HepG2 (cell line): ENCODE results near the gene SYT17. TPM values are rescaled to one million over a fixed set of nuclear protein-coding genes. Genes with fewer than 3 reads are reported as not detected.

Experiments used
- ATAC-seq: fragments of 200-7000 bp; cut with Tn5 transposase; 3 replicates; pipeline ENCODE4 v1.9.1; 2020; ENCODE audit warnings: mild to moderate bottlenecking, moderate library complexity
- BruUV-seq: library from RNA; stranded (reverse); fragments of 400-500 nt; replicated peaks from 2 replicates; lab custom pipeline; 2021; lab: Mats Ljungman, UMichigan
- CTCF ChIA-PET: fragments of 300-600 bp; formaldehyde crosslinking; extraction: SDS; loops from one replicate; lab custom pipeline; 2021; ENCODE audit warnings: low total read pairs, inconsistent platforms, low intra/inter-chr PET ratio; lab: Yijun Ruan, JAX
- POLR2A ChIA-PET: fragments of 350-600 bp; sonication (Branson Sonifier 250); formaldehyde crosslinking; loops from one replicate; lab custom pipeline; 2020; ENCODE audit warnings: antibody characterized with exemption, inconsistent platforms; lab: Yijun Ruan, JAX
- DNase-seq: peaks from one replicate; pipeline ENCODE4 v3.0.0-alpha.2; 2015; ENCODE audit warnings: low spot score
- FAIRE-seq: peaks from 3 replicates; lab custom pipeline; 2011; peaks lifted over from hg19 to GRCh38; lab: Jason Lieb, UNC
- H2AFZ ChIP-seq: one replicate; pipeline ENCODE4 v1.6.1; 2011; ENCODE audit warnings: low read length, inconsistent platforms
- H3K27ac ChIP-seq: fragments of 300-600 bp; 3 replicates; pipeline ENCODE4 v1.8.0; 2011; ENCODE audit warnings: mixed run types, mild to moderate bottlenecking, mixed read lengths, low read length, inconsistent platforms; ENCODE audit not compliant: insufficient read depth; ENCODE audit errors: extremely low read length
- H3K27me3 ChIP-seq, 2 experiments: fragments of 200-600 bp in 1 of 2; 2 replicates in 1 of 2; 3 replicates in 1 of 2; pipeline versions ENCODE4 v1.6.0 to v1.8.0; 2011; ENCODE audit warnings: low read length in 2 of 2, mild to moderate bottlenecking in 2 of 2, moderate library complexity in 2 of 2, inconsistent platforms in 1 of 2; ENCODE audit not compliant: insufficient read depth in 2 of 2, control insufficient read depth in 1 of 2
- H3K36me3 ChIP-seq, 2 experiments: fragments of 200-600 bp in 1 of 2; replicated peaks in 1 of 2; 2 replicates in 1 of 2; 3 replicates in 1 of 2; pipeline versions ENCODE4 v1.5.1 to v1.8.0; 2011; ENCODE audit warnings: low read length in 2 of 2, inconsistent platforms in 1 of 2; ENCODE audit not compliant: insufficient read depth in 2 of 2, control insufficient read depth in 1 of 2
- H3K4me1 ChIP-seq: 2 replicates; pipeline ENCODE4 v1.5.1; 2012; ENCODE audit warnings: low read length, inconsistent platforms; ENCODE audit not compliant: insufficient read depth
- H3K4me2 ChIP-seq: 2 replicates; pipeline ENCODE4 v1.6.0; 2011; ENCODE audit warnings: low read depth, low read length, inconsistent platforms
- H3K4me3 ChIP-seq, 3 experiments: fragments of 200-600 bp in 1 of 3; sonication (generic), shearing (Covaris generic) in 1 of 3; replicated peaks in 1 of 3; 2 replicates each; pipeline ENCODE4 v1.5.1; 2011 to 2016; ENCODE audit warnings: low read length in 3 of 3, inconsistent platforms in 2 of 3, low read depth in 2 of 3, mild to moderate bottlenecking in 2 of 3, control low read depth in 1 of 3, mixed read lengths in 1 of 3; ENCODE audit not compliant: insufficient read depth in 1 of 3
- H3K79me2 ChIP-seq: one replicate; pipeline ENCODE4 v1.6.1; 2011; ENCODE audit warnings: low read length, inconsistent platforms; ENCODE audit not compliant: insufficient read depth
- H3K9ac ChIP-seq: 2 replicates; pipeline ENCODE4 v1.6.0; 2011; ENCODE audit warnings: mild to moderate bottlenecking, low read depth, low read length, inconsistent platforms; ENCODE audit not compliant: insufficient read depth
- H3K9me3 ChIP-seq: 2 replicates; pipeline ENCODE4 v1.5.1; 2012; ENCODE audit warnings: mild to moderate bottlenecking, low read length
- H4K20me1 ChIP-seq: 2 replicates; pipeline ENCODE4 v1.6.0; 2011; ENCODE audit warnings: inconsistent platforms, mild to moderate bottlenecking, low read length, moderate library complexity; ENCODE audit not compliant: insufficient read depth
- EZH2 ChIP-seq: conservative IDR thresholded peaks from 2 replicates; pipeline ENCODE4 v1.6.1; 2012; ENCODE audit warnings: mild to moderate bottlenecking, low read depth, low read length, moderate library complexity
- ZC3H13 ChIP-seq: sonication (generic); formaldehyde crosslinking; IDR thresholded peaks from 2 replicates; pipeline ENCODE4 v1.8.1; 2023; ENCODE audit warnings: mild to moderate bottlenecking, missing genetic modification reagents, moderate library complexity
- ZFX ChIP-seq: sonication (generic); formaldehyde crosslinking; IDR thresholded peaks from 2 replicates; pipeline ENCODE4 v1.4.0; 2020; ENCODE audit warnings: mild to moderate bottlenecking, low read depth, missing genetic modification reagents, moderate library complexity
- ZNF768 ChIP-seq: sonication (generic); formaldehyde crosslinking; IDR thresholded peaks from 2 replicates; pipeline ENCODE4 v1.4.0; 2020; ENCODE audit warnings: missing genetic modification reagents
- WGBS: methylation state at CpG from one replicate; pipeline ENCODE4 v1.1.6; 2017; ENCODE audit warnings: low lambda C conversion rate; 5-methylcytosine and 5-hydroxymethylcytosine counted together
- in situ Hi-C: cut with HindIII; loops from 2 replicates; pipeline ENCODE4 v1.10.0; 2017; ENCODE audit warnings: low pct_unique_long_range_greater_than_20kb; ENCODE audit not compliant: extremely low pct_ligation_motif_present
- intact Hi-C: fragments of 100-400 bp; cut with micrococcal nuclease; formaldehyde crosslinking; loops from one replicate; pipeline ENCODE4 v1.10.0; 2022; ENCODE audit not compliant: unreplicated experiment
- polyA plus RNA-seq, 8 experiments: library from polyadenylated mRNA; depleted of rRNA in 3 of 8; stranded (reverse) in 7 of 8; unstranded in 1 of 8; fragments of >200 nt; fragmentation: Illumina TruSeq in 4 of 8; extraction: Trizol in 4 of 8; gene quantifications; 2 replicates each; pipeline versions ENCODE4 v1.2.1 to v1.2.3, GENCODE V29; 2011 to 2016; ENCODE audit warnings: low read depth in 4 of 8, missing spikeins in 1 of 8, mixed read lengths in 1 of 8; ENCODE audit not compliant: insufficient read depth in 1 of 8
- total RNA-seq, 5 experiments: library from RNA; depleted of rRNA; stranded (reverse); fragments of >200 nt; fragmentation: Illumina TruSeq; extraction: Trizol; gene quantifications; 2 replicates each; pipeline ENCODE4 v1.2.3, GENCODE V29; 2016; ENCODE audit warnings: low read depth in 1 of 5
- TF ChIP-seq, protein P1 (sequence below): sonication (generic); formaldehyde crosslinking; IDR thresholded peaks from 2 replicates; pipeline ENCODE4 v1.8.1; 2023; ENCODE audit warnings: missing genetic modification reagents, mild to moderate bottlenecking, borderline replicate concordance

SYT17 gene
- total and polyA plus RNA-seq, 2 of the 13 experiments (the other 11 are each of a cell fraction or from before 2014, with no cell fraction given): 0.44 TPM; not detected in 1

DNA sequence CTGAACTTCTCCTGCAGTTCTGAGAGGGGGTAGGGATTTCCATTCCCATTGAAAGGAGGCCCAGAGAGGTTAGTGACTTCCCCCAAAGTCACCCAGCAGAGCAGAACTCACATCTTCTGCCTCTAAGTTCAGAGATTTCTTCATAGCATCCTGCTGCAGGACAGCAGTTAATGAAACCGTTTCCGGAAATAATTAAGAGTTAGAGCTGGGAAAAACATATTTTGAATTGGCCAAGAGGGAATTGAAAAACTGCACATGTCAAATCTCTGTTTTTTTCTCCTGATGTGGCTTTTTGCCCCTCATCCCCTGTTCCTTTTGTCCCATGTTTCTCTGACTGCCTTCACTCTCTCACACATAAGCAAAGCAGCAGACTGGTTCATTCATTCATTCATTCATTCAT, 27.6 kb upstream of the SYT17 start:
- 1% methylated on average over 2 of the region's 2 CpGs for WGBS
- Histone ChIP-seq H3K4me3 (no peak overlapping the region), H3K27me3 (peaks cover 2 to 57% of the 10 kb centered on the region in 2 experiments; a peak in 4 of 5 replicates), H3K4me1 (peaks cover 11% of the 10 kb centered on the region), H3K4me2 (no peak overlapping the region), H2AFZ (no peak overlapping the region), H3K9me3 (no peaks in the 10 kb centered on the region), H3K9ac (no peak overlapping the region), H3K36me3 (no peaks in the 10 kb centered on the region), H4K20me1 (no peaks in the 10 kb centered on the region), H3K79me2 (no peaks in the 10 kb centered on the region), H3K27ac (no peak overlapping the region)
- no peak for DNase-seq
- ChIA-PET POLR2A (no interaction called here), CTCF (no interaction called here)
- no TSS peak for BruUV-seq
- ATAC-seq: no peak
- TF ChIP-seq ZFX (no peak), ZC3H13 (CRISPR knock-in tag) (no peak), ZNF768 (CRISPR knock-in tag) (peak; percentile 30; the same call in 1 of the 2 replicates)
- FAIRE-seq: no peak
- in situ Hi-C loops (loop anchor here (10.0 kb wide), 1 partner anchor 64 kb away; no protein-coding TSS in a partner anchor), intact Hi-C loops (no loop called here)

GRCh38 chr16:19142939-19143598, 25.0 kb upstream of the SYT17 start:
- no peak for FAIRE-seq
- no peak overlapping the region for H3K27ac ChIP-seq
- H2AFZ ChIP-seq: no peak overlapping the region
- no TSS peak for BruUV-seq
- no peaks in the 10 kb centered on the region for H3K79me2 ChIP-seq
- in situ Hi-C loops: loop anchor here (10.0 kb wide), 1 partner anchor 62 kb away; no protein-coding TSS in a partner anchor
- H4K20me1 ChIP-seq: no peaks in the 10 kb centered on the region
- no peak for ATAC-seq
- intact Hi-C loops: no loop called here
- peaks cover 2 to 48% of the 10 kb centered on the region in 2 experiments; a peak in 3 of 5 replicates for H3K27me3 ChIP-seq
- DNase-seq: no peak
- 20% methylated on average over 8 of the region's 8 CpGs for WGBS
- POLR2A ChIA-PET: no interaction called here
- TF ChIP-seq, protein P1, sequence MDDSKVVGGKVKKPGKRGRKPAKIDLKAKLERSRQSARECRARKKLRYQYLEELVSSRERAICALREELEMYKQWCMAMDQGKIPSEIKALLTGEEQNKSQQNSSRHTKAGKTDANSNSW (CRISPR knock-in tag): no peak
- 0 out of 2 replicates have a peak, but pooled peaks have one; percentile 3 for TF ChIP-seq EZH2
- no peak overlapping the region for H3K4me3 ChIP-seq
- CTCF ChIA-PET: no interaction called here
- H3K4me2 ChIP-seq: no peak overlapping the region
- no peak overlapping the region for H3K9ac ChIP-seq
- H3K9me3 ChIP-seq: no peaks in the 10 kb centered on the region
- no peaks in the 10 kb centered on the region for H3K36me3 ChIP-seq
- no peaks in the 10 kb centered on the region for H3K4me1 ChIP-seq
